Inflammatory macrophage treated with lipopolysaccharide for 4 hours (primary cell): ENCODE measurements around the gene LPAR3.
"Not testable (repeated sequence)": the region's sequence is repeated elsewhere in the genome, so short reads cannot be mapped to it uniquely, and the experiment has no call there.

ENCODE experiments used
- DNase-seq: peaks from one replicate; pipeline ENCODE4 v3.0.0-alpha.2; 2020

Gene LPAR3

GRCh38 chr1:84892705-84893618 is at the start of gene LPAR3:
TSS of gene LPAR3 (minus strand) at chr1:84893206. CDS start at chr1:84866120, 27,086 bp downstream.
- peak; percentile 6 for DNase-seq

GRCh38 chr1:84941843-84942242 is 48.8 kb upstream of the LPAR3 start:
- DNase-seq = no peak

- DNase-seq = no peak
Measured at GRCh38 chr1:84940481-84940880, 47.5 kb upstream of the LPAR3 start.

GRCh38 chr1:84939761-84940160 is 46.8 kb upstream of the LPAR3 start:
- DNase-seq = no peak

GRCh38 chr1:84939151-84939550 is 46.1 kb upstream of the LPAR3 start:
- DNase-seq = no peak

- DNase-seq = peak; percentile 54
Measured at GRCh38 chr1:84936116-84936810, 43.3 kb upstream of the LPAR3 start.

- no peak for DNase-seq
Measured at GRCh38 chr1:84933011-84933611, 40.1 kb upstream of the LPAR3 start.

GRCh38 chr1:84930831-84931230 is 37.8 kb upstream of the LPAR3 start:
- no peak for DNase-seq

GRCh38 chr1:84930329-84930728 is 37.3 kb upstream of the LPAR3 start:
- no peak for DNase-seq

GRCh38 chr1:84929581-84929980 is 36.6 kb upstream of the LPAR3 start:
- DNase-seq = no peak

- DNase-seq = no peak
Measured at GRCh38 chr1:84928979-84929378, 36.0 kb upstream of the LPAR3 start.

GRCh38 chr1:84923317-84923716 is 30.3 kb upstream of the LPAR3 start:
- no peak for DNase-seq

- no peak for DNase-seq
Measured at GRCh38 chr1:84920159-84920558, 27.2 kb upstream of the LPAR3 start.

GRCh38 chr1:84919461-84919970 is 26.5 kb upstream of the LPAR3 start:
- DNase-seq = no peak

GRCh38 chr1:84918726-84919336 is 25.8 kb upstream of the LPAR3 start:
- DNase-seq = no peak

GRCh38 chr1:84916897-84917296 is 23.9 kb upstream of the LPAR3 start:
- no peak for DNase-seq

GRCh38 chr1:84913555-84913892 is 20.5 kb upstream of the LPAR3 start:
- DNase-seq = peak; percentile 84

GRCh38 chr1:84912726-84913554 is 19.9 kb upstream of the LPAR3 start:
- peak; percentile 77 for DNase-seq

GRCh38 chr1:84908746-84909464 is 15.9 kb upstream of the LPAR3 start:
- not testable (repeated sequence) for DNase-seq

GRCh38 chr1:84907095-84907827 is 14.3 kb upstream of the LPAR3 start:
- DNase-seq = peak; percentile 36

GRCh38 chr1:84902727-84903126 is 9.7 kb upstream of the LPAR3 start:
- not testable (repeated sequence) for DNase-seq
